NCI-H1694 treated with DMSO at 0.1 percent for 48 hours (cell line): ENCODE results near the gene NEK2.
"Not testable (repeated sequence)": the region's sequence is repeated elsewhere in the genome, so short reads cannot be mapped to it uniquely, and the experiment has no call there.

Experiments used
- DNase-seq: peaks from one replicate; lab custom pipeline; 2025; lab: John Stamatoyannopoulos, UW

Gene NEK2

GRCh38 chr1:211695135-211695816 is 19.9 kb upstream of the NEK2 start:
- DNase-seq = no peak

DNA sequence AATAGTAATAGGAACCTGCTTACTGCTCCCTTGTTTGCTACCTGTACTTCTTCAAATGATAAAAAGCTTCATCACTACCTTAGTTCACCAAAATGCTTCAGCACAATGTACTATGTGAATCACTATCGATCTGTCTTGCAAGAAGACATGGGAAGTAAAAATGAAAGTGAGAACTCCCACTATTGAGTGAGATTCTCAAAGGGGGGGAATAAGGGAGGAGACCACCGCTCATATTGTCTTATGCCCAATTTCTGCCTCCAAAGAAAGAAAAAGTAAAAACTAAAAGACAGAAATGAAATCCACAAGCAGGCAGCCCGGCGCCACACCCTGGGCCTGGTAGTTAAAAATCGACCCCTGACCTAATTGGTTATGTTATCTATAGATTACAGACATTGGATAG is 18.5 kb upstream of the NEK2 start:
- DNase-seq = not testable (repeated sequence)

GRCh38 chr1:211688421-211688820 is 13.0 kb upstream of the NEK2 start:
- DNase-seq = no peak

GRCh38 chr1:211687462-211688215 is 12.2 kb upstream of the NEK2 start:
- no peak for DNase-seq

DNA sequence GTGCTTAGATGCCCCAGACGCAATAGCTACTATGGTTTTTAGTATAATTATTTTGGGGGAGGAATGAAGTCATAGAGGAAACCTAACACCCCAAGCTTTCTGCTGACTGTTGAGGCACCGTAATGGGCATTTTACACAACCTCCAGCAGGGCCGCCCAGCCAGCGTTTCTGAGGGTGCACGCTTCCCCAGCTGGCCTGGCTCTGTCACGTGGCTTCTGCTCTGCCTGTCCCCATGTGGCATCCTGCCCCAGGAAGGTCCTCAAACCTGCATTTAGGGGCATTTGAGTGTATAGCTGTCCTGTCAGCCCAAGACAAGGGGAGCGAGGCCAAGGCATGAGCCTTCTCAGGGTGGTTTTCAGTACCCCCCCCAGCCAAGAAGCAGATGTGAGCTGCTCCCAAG is 10.4 kb upstream of the NEK2 start:
- DNase-seq = no peak

GRCh38 chr1:211684791-211685190 is 9.4 kb upstream of the NEK2 start:
- DNase-seq = no peak

DNA sequence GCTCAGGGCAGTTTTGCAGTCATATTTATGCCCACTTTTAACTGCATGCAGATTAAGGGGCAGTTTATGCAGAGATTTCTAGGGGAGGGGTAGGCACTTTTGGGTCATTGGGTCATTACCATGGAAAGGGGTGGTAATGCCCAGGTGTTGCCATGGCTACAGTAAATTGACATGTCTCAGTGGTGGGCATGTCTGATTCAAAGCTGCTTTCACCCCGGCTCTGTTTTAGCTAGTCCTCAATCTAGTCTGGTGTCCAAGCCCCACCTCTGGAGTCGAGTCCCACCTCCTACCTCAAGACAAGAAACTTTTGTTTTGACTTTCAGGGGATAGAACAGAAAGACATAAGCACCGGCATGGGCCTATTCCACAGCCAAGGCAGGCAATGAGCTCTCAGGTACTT is 8.9 kb upstream of the NEK2 start:
- no peak for DNase-seq

DNA sequence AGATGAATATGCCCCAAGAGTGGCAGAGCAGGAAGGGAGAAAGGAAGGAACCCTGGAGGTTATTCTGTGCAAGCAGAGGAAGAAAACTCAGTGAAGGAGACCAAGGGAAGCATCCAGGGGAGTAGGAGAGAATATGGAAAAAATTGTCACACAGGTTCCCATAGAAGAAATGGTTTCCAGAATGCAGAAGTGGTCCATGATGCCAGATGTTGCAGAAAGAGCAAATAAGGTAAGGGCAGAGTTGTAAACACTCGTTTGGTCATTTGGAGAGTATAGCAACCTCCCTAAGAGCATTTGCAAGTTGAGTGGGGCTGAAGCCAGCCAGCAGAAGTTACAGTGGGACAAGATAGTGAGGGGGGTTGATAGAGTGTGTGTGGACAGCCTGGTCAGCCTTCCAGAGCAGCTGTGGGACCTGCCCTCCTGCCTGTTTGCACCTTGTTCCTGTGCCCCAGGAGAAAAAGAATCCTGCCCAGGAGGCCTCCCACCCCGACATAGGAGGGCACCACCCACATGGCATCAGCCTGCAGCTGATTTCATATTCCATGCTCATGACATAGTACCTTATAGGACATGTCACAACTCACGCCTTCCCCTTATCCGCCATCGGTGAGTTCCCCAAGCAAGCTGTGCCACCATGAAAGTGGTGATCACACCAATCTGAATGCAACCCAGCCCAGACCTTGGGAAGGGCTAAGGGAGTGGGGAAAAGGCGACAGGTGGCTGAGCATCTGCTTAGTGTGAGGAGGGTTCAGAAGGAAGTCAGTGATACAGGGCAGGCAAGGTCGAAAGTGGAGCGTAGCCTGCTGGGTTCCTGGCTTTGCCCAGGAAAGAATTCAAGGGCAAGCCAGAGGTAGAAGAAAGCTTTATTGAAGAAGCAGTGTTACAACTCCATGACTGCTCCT is 8.2 kb upstream of the NEK2 start:
- no peak for DNase-seq

DNA sequence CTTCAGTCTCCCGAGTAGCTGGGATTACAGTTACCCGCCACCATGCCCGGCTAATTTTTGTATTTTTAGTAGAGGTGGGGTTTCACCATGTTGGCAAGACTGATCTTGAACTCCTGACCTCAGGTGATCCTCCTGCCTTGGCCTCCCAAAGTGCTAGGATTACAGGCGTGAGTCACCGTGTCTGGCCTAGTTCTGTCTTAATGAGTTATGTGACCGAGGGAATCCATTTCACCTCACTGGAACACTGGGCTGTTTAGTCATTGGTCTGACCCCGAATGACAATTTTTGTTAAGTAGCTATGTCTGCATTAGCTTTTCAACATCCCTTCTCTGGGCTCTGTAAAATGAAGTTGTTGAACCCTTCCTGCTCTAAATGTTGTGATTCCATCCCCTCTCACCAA is 6.8 kb upstream of the NEK2 start:
- DNase-seq = not testable (repeated sequence)

- peak; percentile 94 for DNase-seq
Measured at GRCh38 chr1:211680752-211681327, 5.4 kb upstream of the NEK2 start.

GRCh38 chr1:211677659-211678058 is 2.2 kb upstream of the NEK2 start:
- no peak for DNase-seq

DNA sequence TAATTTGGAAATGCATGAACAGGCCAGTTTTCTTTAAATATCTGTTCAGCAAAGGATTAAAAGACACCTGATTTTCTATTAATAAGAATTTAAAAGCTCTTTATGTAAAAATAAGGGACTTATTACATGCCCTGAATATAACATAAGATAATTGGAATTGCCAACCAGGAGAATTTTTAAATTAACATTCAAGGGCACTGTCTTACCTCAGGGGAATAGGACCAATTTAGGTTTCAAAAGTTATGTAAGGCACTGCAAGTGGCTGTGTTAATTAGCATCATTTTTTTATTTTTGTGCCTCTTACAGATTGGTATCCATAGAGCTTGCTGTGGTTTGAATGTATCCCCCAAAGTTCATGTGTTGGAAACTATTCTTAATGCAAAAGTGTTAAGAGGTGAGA is 1.3 kb upstream of the NEK2 start:
- no peak for DNase-seq

- no peak for DNase-seq
Measured at GRCh38 chr1:211676106-211676583, 724 bp upstream of the NEK2 start.

DNA sequence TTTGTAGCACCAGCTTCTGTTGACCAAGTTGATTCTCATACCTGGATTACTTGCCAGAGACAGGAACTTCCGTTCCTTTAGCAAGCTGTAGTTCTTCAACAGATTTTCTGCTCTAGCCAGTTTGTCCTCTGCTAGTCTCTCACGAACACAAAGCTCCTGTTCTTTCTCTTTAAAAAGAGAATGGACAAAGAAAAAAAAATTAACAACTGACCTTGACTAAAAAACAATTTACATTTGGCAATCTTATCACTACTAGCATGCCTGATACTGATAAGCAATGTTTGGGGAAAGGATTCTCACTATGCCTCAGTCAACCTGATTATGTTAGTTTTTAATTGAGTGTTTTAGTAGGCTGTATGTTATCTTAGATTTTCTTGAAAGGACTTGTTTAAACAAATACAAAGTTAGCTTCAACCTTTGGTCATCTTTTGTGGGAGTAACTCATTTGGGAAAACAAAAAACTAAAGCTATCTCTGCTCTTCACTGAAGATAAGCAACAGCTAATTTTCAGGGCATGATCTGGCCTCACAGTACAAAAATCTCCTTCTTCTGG is 8.3 kb downstream of the NEK2 start:
- DNase-seq = no peak

GRCh38 chr1:211660718-211661222 is 14.7 kb downstream of the NEK2 start:
- DNase-seq = no peak

GRCh38 chr1:211656728-211657127 is 18.7 kb downstream of the NEK2 start:
- no peak for DNase-seq

DNA sequence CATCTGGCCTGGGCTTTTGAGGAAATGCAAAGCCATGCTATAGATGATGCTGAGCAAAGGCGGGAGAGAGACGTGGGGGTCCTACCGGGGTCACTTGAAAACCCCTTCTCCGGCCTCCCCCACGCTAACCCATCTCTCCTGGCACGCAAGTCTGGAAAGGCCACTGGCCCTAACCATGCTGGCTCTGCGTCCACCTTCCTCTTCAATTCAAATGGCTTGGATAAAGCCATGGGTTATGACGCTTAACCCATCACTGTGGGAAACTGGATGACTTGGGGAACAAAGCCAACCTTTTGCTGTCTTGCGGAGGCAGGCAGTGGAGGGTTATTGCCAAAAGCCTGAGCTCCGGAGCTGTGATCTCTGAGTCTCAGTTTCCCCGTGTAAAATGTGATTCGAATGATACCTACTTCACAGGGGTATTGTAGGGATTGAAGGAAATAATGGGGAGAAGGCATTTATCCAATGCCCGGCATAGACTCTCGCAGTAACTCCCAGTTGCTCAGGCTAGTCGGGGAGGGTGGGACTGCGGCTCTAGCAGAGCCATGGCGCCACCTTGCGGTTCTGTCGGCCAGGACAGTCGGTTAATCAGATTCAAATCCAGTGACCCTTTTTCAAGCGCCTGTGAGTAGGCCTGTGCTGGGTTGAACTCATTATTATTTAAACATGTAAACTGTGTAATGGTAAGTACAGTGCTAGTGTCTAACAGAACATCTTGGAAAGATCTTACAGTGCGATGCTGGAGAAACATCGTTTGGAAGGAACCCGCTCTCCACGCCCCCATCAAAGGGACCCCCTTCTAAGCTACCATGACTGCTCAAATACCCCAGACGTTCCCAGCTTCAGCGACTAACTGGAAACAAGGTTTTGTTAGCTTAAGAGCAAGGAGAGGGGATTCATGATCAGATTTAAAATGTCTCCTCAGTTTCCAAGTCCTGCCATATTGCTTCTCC is 20.3 kb downstream of the NEK2 start:
- DNase-seq = peak; percentile 70

GRCh38 chr1:211653959-211654496 is 21.4 kb downstream of the NEK2 start:
- no peak for DNase-seq

DNA sequence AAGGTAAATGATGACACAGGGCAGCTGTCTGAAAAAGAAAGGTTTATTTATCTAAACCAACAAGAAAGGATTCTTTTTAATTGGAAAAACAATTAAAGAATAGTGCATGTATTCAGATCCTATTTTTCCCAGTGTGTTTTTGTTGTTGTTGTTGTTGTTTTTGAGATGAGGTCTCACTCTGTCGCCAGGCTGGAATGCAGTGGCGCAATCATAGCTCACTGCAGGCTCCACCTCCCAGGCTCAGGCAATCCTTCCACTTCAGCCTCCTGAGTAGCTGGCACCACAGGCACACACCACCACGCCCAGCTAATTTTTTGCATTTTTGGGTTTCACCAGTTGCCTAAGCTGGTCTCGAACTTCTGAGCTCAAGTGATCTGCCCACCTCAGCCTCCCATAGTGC is 22.1 kb downstream of the NEK2 start:
- DNase-seq = no peak

DNA sequence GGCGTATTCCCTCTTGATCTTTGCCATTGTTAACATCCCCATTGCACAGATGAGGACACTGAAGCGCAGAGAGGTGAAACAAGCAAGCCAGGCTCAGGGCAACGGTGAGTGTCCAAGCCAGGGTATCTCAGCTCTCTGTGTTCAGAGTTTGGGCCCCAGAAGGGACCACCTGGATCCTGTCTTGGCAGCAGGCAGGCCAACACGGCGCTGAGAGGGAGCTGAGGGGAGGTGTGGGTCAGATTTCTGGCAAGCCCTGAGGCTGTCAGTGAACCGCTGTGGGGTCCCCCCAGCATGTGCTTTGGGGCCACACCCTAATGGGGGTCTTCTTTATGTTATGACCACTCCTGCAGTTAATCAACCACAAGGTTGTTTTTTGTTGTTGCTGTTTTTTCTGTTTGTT is 23.1 kb downstream of the NEK2 start:
- DNase-seq = no peak
